H1 (cell line): ENCODE measurements around the gene ACVR2A. TPM values are rescaled to one million over a fixed set of nuclear protein-coding genes. Genes with fewer than 3 reads are reported as not detected.
A peak's percentile ranks its signal among the peaks of the same experiment; 100 is the strongest.

Experiments
- CTCF ChIA-PET: fragments of 300-600 bp; sonication (Branson Sonifier 250); formaldehyde crosslinking; loops from one replicate; lab custom pipeline; 2021; ENCODE audit not compliant: partially characterized antibody; lab: Charles Lee
- POLR2A ChIA-PET: fragments of 300-600 bp; sonication (Branson Sonifier 250); formaldehyde crosslinking; loops from one replicate; lab custom pipeline; 2021; ENCODE audit warnings: inconsistent platforms; ENCODE audit not compliant: partially characterized antibody; lab: Charles Lee
- DNase-seq, 2 experiments: peaks; one replicate each; pipeline versions ENCODE4 v3.0.0 to v3.0.0-alpha.2; 2010 to 2022; ENCODE audit warnings: low spot score in 2 of 2, low read depth in 1 of 2, mixed read lengths in 1 of 2
- FAIRE-seq: peaks from 2 replicates; lab custom pipeline; 2011; peaks lifted over from hg19 to GRCh38; lab: Jason Lieb, UNC
- H2AFZ ChIP-seq: 2 replicates; pipeline ENCODE4 v1.8.1; 2012; ENCODE audit warnings: low read length, inconsistent platforms
- H2AK5ac ChIP-seq: 2 replicates; pipeline ENCODE4 v1.6.1; 2013; ENCODE audit warnings: low read depth, low read length
- H2BK120ac ChIP-seq: replicated peaks from 2 replicates; pipeline ENCODE3; 2013; ENCODE audit warnings: low read depth, low read length, inconsistent platforms
- H2BK12ac ChIP-seq: 2 replicates; pipeline ENCODE4 v1.6.1; 2013; ENCODE audit warnings: low read depth, low read length
- H2BK15ac ChIP-seq: 2 replicates; pipeline ENCODE4 v1.6.1; 2013; ENCODE audit warnings: low read length
- H2BK20ac ChIP-seq: 2 replicates; pipeline ENCODE4 v1.6.1; 2013; ENCODE audit warnings: low read length
- H2BK5ac ChIP-seq: 2 replicates; pipeline ENCODE4 v1.6.1; 2013; ENCODE audit warnings: low read depth, low read length
- H3K14ac ChIP-seq: 2 replicates; pipeline ENCODE4 v1.6.1; 2013; ENCODE audit warnings: inconsistent platforms; ENCODE audit not compliant: insufficient read length
- H3K18ac ChIP-seq: 2 replicates; pipeline ENCODE4 v1.6.1; 2013; ENCODE audit warnings: low read length; ENCODE audit errors: extremely low read depth
- H3K23ac ChIP-seq: 2 replicates; pipeline ENCODE4 v1.6.1; 2013; ENCODE audit warnings: inconsistent platforms; ENCODE audit not compliant: insufficient read length
- H3K23me2 ChIP-seq: 2 replicates; pipeline ENCODE4 v1.6.1; 2013; ENCODE audit warnings: low read depth, low read length
- H3K27ac ChIP-seq: 2 replicates; pipeline ENCODE4 v1.6.1; 2011; ENCODE audit warnings: low read depth, low read length, inconsistent platforms
- H3K27me3 ChIP-seq, 4 experiments: replicated peaks in 1 of 4; 1 replicate in 1 of 4; 2 replicates in 3 of 4; pipeline versions ENCODE4 v1.6.1 to v1.8.1; 2011 to 2013; ENCODE audit warnings: low read length in 3 of 4, mild to moderate bottlenecking in 3 of 4, inconsistent platforms in 2 of 4, mixed read lengths in 2 of 4, moderate library complexity in 1 of 4; ENCODE audit not compliant: control insufficient read depth in 3 of 4, insufficient read depth in 3 of 4; ENCODE audit errors: extremely low read depth in 1 of 4
- H3K36me3 ChIP-seq, 4 experiments: 2 replicates each; pipeline versions ENCODE4 v1.6.1 to v1.8.1; 2011 to 2013; ENCODE audit warnings: mild to moderate bottlenecking in 4 of 4, low read length in 3 of 4, moderate library complexity in 2 of 4, control low read depth in 1 of 4, inconsistent platforms in 1 of 4; ENCODE audit not compliant: insufficient read depth in 4 of 4, control insufficient read depth in 2 of 4
- H3K4ac ChIP-seq: replicated peaks from 2 replicates; pipeline ENCODE3; 2013; ENCODE audit warnings: low read length, low read depth, mixed read lengths, inconsistent platforms; ENCODE audit not compliant: insufficient read length
- H3K4me1 ChIP-seq, 4 experiments: replicated peaks in 1 of 4; 1 replicate in 1 of 4; 2 replicates in 3 of 4; pipeline versions ENCODE4 v1.6.1 to v1.8.1; 2011 to 2013; ENCODE audit warnings: low read length in 3 of 4, inconsistent platforms in 2 of 4, mixed read lengths in 1 of 4; ENCODE audit not compliant: insufficient read depth in 4 of 4, control insufficient read depth in 3 of 4
- H3K4me2 ChIP-seq, 2 experiments: 2 replicates each; pipeline versions ENCODE4 v1.6.1 to v1.8.1; 2011 to 2013; ENCODE audit warnings: low read depth in 2 of 2, low read length in 2 of 2, control low read depth in 1 of 2, inconsistent platforms in 1 of 2, mild to moderate bottlenecking in 1 of 2; ENCODE audit not compliant: insufficient read depth in 1 of 2
- H3K4me3 ChIP-seq, 4 experiments: fragments of 200-600, 300-600 bp in 1 of 4; sonication (generic), shearing (Covaris generic), sonication (Bioruptor Twin) in 1 of 4; 2 replicates each; pipeline versions ENCODE4 v1.5.1 to v1.8.1; 2011 to 2016; ENCODE audit warnings: low read length in 4 of 4, low read depth in 3 of 4, control low read depth in 2 of 4, inconsistent platforms in 2 of 4, mild to moderate bottlenecking in 2 of 4, mixed read lengths in 1 of 4, moderate library complexity in 1 of 4; ENCODE audit not compliant: insufficient read depth in 2 of 4; ENCODE audit errors: extremely low read depth in 1 of 4
- H3K56ac ChIP-seq: replicated peaks from 2 replicates; pipeline ENCODE3; 2013; ENCODE audit warnings: low read depth, mild to moderate bottlenecking, mixed read lengths, low read length, inconsistent platforms; ENCODE audit not compliant: insufficient read length
- H3K79me1 ChIP-seq: 2 replicates; pipeline ENCODE4 v1.6.1; 2013; ENCODE audit warnings: low read depth, low read length, control low read depth
- H3K79me2 ChIP-seq, 2 experiments: 2 replicates each; pipeline versions ENCODE4 v1.6.1 to v1.8.1; 2012 to 2013; ENCODE audit warnings: low read length in 2 of 2, mild to moderate bottlenecking in 2 of 2, inconsistent platforms in 1 of 2; ENCODE audit not compliant: insufficient read depth in 2 of 2, control insufficient read depth in 1 of 2
- H3K9ac ChIP-seq, 4 experiments: replicated peaks in 1 of 4; 1 replicate in 1 of 4; 2 replicates in 3 of 4; pipeline versions ENCODE4 v1.6.1 to v1.8.1; 2011 to 2013; ENCODE audit warnings: low read depth in 3 of 4, low read length in 3 of 4, control low read depth in 2 of 4, mild to moderate bottlenecking in 2 of 4, moderate library complexity in 2 of 4, inconsistent platforms in 1 of 4; ENCODE audit errors: extremely low read depth in 1 of 4
- H3K9me3 ChIP-seq, 2 experiments: 2 replicates each; pipeline versions ENCODE4 v1.6.1 to v1.8.1; 2012 to 2013; ENCODE audit warnings: mild to moderate bottlenecking in 2 of 2, moderate library complexity in 2 of 2, control low read depth in 1 of 2, inconsistent platforms in 1 of 2, low read depth in 1 of 2, low read length in 1 of 2, mixed read lengths in 1 of 2; ENCODE audit not compliant: insufficient read depth in 2 of 2
- H4K20me1 ChIP-seq, 2 experiments: replicated peaks in 1 of 2; 2 replicates each; pipeline versions ENCODE3 to v1.8.1; 2011 to 2013; ENCODE audit warnings: inconsistent platforms in 2 of 2, low read length in 2 of 2, mild to moderate bottlenecking in 1 of 2; ENCODE audit not compliant: insufficient read depth in 2 of 2, control insufficient read depth in 1 of 2
- H4K5ac ChIP-seq: 2 replicates; pipeline ENCODE4 v1.6.1; 2013; ENCODE audit warnings: low read length, low read depth, mixed read lengths, inconsistent platforms; ENCODE audit not compliant: insufficient read length
- H4K8ac ChIP-seq: 2 replicates; pipeline ENCODE4 v1.8.0; 2013; ENCODE audit warnings: mild to moderate bottlenecking, moderate library complexity, low read length, inconsistent platforms; ENCODE audit not compliant: insufficient read depth; ENCODE audit errors: extremely low read depth
- H4K91ac ChIP-seq: replicated peaks from 2 replicates; pipeline ENCODE3; 2013; ENCODE audit warnings: low read length, mixed read lengths, inconsistent platforms; ENCODE audit not compliant: insufficient read length
- ATF3 ChIP-seq: IDR thresholded peaks from 2 replicates; pipeline ENCODE4 v1.6.1; 2011; ENCODE audit warnings: low read depth, mild to moderate bottlenecking, low read length; ENCODE audit not compliant: insufficient read depth
- E2F6 ChIP-seq: IDR thresholded peaks from 2 replicates; pipeline ENCODE4 v1.6.1; 2012; ENCODE audit warnings: inconsistent platforms
- HDAC2 ChIP-seq, 2 experiments: fragments of 300-600 bp in 1 of 2; sonication (generic) in 1 of 2; IDR thresholded peaks; 2 replicates each; pipeline ENCODE4 v1.6.1; 2011 to 2012; ENCODE audit warnings: low read depth in 2 of 2, low read length in 2 of 2, mild to moderate bottlenecking in 2 of 2, moderate library complexity in 2 of 2, borderline replicate concordance in 1 of 2, inconsistent platforms in 1 of 2
- POLR2AphosphoS5 ChIP-seq: IDR thresholded peaks from 2 replicates; pipeline ENCODE4 v1.6.1; 2011; ENCODE audit warnings: low read depth, low read length
- SRF ChIP-seq: IDR thresholded peaks from 2 replicates; pipeline ENCODE4 v1.6.1; 2011; ENCODE audit warnings: mild to moderate bottlenecking, low read depth, low read length, moderate library complexity
- WGBS, 2 experiments: shearing (Covaris generic) in 1 of 2; methylation state at CpG; one replicate each; pipeline versions ENCODE4 v1.1.6 to v1.1.7; 2013 to 2015; ENCODE audit warnings: low lambda C conversion rate in 2 of 2, mixed read lengths in 2 of 2, inconsistent platforms in 1 of 2, low coverage in 1 of 2, missing lambda C conversion rate in 1 of 2; ENCODE audit not compliant: insufficient replicate concordance in 2 of 2, insufficient coverage in 1 of 2, insufficient read length in 1 of 2; ENCODE audit errors: extremely low coverage in 1 of 2, missing lambda C conversion rate in 1 of 2; 5-methylcytosine and 5-hydroxymethylcytosine counted together
- polyA plus RNA-seq, 7 experiments: library from polyadenylated mRNA; depleted of rRNA in 3 of 7; stranded (reverse) in 5 of 7; unstranded in 2 of 7; fragments of >200 nt in 5 of 7; fragments of 200-250 nt in 2 of 7; gene quantifications; 1 replicate in 5 of 7; 2 replicates in 1 of 7; 4 replicates in 1 of 7; pipeline versions ENCODE4 v1.2.1 to v1.2.3, GENCODE V29; 2011 to 2013; ENCODE audit warnings: missing spikeins in 2 of 7, mixed read lengths in 2 of 7
- total RNA-seq: library from RNA; stranded (reverse); fragmentation: NEBNext Ultra II Directional; extraction: Animal tissue kit (Norgen Biotek cat#: 25700); gene quantifications from 2 replicates; pipeline ENCODE4 v1.2.1, GENCODE V29; 2021
- TF ChIP-seq, protein P1 (sequence below): IDR thresholded peaks from 2 replicates; pipeline ENCODE4 v1.6.1; 2012; ENCODE audit warnings: inconsistent platforms
- TF ChIP-seq, protein P2 (sequence below): IDR thresholded peaks from 2 replicates; pipeline ENCODE4 v1.6.1; 2012; ENCODE audit warnings: low read length, inconsistent platforms

The ACVR2A gene
- total and polyA plus RNA-seq, 2 of the 8 experiments (the other 6 are each of a cell fraction or from before 2014, with no cell fraction given): 3.4 to 18.1 TPM

DNA sequence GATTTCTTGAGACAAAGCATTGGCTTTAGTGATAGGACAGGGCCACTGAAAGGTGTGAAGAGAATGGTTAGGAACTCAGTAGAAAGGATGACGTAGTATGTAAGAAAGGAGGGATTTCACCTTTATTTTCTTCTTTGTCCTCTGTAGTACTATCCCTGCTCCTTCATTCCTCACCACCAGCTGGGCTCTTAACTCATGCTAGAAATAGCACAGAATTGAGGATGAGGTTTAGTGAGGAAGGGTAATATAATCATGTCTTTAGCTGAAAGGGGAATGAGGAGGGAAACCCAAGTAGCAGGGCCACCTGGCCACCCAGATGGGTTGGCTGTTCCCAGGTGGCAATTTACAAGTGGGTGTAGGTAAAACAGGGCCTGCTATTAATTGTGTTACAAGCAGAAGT is 15.2 kb downstream of the ACVR2A start:
- no peak overlapping the region for H2BK15ac ChIP-seq
- H4K8ac ChIP-seq: no peak overlapping the region
- no peaks in the 10 kb centered on the region; the same call in 1 of the 2 replicates for H3K23me2 ChIP-seq
- H3K4ac ChIP-seq: no peak overlapping the region
- no peak overlapping the region for H3K23ac ChIP-seq
- H3K9me3 ChIP-seq: no peaks in the 10 kb centered on the region
- no peak overlapping the region for H4K5ac ChIP-seq
- ChIA-PET CTCF (interaction anchor here (0.7 kb wide), 1 partner anchor 24 kb away, joined by 3 read pairs; no protein-coding TSS in a partner anchor), POLR2A (interaction anchor here (0.9 to 2.1 kb wide), 2 partner anchors 16 to 18 kb away, joined by 3 to 9 read pairs; partner anchors contain the start of gene ACVR2A)
- H2AK5ac ChIP-seq: no peak overlapping the region
- no peak overlapping the region for H2BK20ac ChIP-seq
- H3K79me1 ChIP-seq: peaks cover 2% of the 10 kb centered on the region; the same call in 1 of the 2 replicates
- H3K79me2 ChIP-seq: peaks cover 7 to 95% of the 10 kb centered on the region in 2 experiments
- no peak overlapping the region for H3K4me3 ChIP-seq
- no peak overlapping the region for H2AFZ ChIP-seq
- H3K4me2 ChIP-seq: peak overlapping the region in 1 of 2 experiments; percentile 15; a peak in 1 of 4 replicates
- H3K14ac ChIP-seq: no peak overlapping the region
- no peaks in the 10 kb centered on the region for H3K36me3 ChIP-seq
- no peak overlapping the region for H2BK12ac ChIP-seq
- WGBS, 2 experiments: 30% methylated on average over 1 of the region's 1 CpG; no CpG with 5 or more reads in 1 of the 2 experiments
- TF ChIP-seq HDAC2 (IDR thresholded peaks at IDR 0.05; ENCODE audit: borderline replicate concordance in 1 of 2, low read depth in 2 of 2, low read length in 2 of 2) (peak in 1 of 2 experiments; percentile 47; a peak in 1 of 4 replicates), ATF3 (no peak), E2F6 (peak; percentile 66; the same call in 1 of the 2 replicates), SRF (no peak), POLR2AphosphoS5 (no peak)
- TF ChIP-seq, protein P1, sequence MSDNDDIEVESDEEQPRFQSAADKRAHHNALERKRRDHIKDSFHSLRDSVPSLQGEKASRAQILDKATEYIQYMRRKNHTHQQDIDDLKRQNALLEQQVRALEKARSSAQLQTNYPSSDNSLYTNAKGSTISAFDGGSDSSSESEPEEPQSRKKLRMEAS: peak; percentile 29; the same call in 1 of the 2 replicates
- TF ChIP-seq, protein P2, sequence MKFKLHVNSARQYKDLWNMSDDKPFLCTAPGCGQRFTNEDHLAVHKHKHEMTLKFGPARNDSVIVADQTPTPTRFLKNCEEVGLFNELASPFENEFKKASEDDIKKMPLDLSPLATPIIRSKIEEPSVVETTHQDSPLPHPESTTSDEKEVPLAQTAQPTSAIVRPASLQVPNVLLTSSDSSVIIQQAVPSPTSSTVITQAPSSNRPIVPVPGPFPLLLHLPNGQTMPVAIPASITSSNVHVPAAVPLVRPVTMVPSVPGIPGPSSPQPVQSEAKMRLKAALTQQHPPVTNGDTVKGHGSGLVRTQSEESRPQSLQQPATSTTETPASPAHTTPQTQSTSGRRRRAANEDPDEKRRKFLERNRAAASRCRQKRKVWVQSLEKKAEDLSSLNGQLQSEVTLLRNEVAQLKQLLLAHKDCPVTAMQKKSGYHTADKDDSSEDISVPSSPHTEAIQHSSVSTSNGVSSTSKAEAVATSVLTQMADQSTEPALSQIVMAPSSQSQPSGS: 0 out of 2 replicates have a peak, but pooled peaks have one; percentile 62
- DNase-seq (no peak), FAIRE-seq (no peak)
- no peak overlapping the region for H3K9ac ChIP-seq
- H4K20me1 ChIP-seq: peaks cover 0 to 2% of the 10 kb centered on the region in 2 experiments
- peaks cover 0 to 16% (median 13%) of the 10 kb centered on the region in 4 experiments; a peak in 5 of 7 replicates for H3K4me1 ChIP-seq
- H3K56ac ChIP-seq: no peak overlapping the region
- no peak overlapping the region for H2BK5ac ChIP-seq
- H3K27me3 ChIP-seq: no peaks in the 10 kb centered on the region
- H3K18ac ChIP-seq: no peak overlapping the region
- H3K27ac ChIP-seq: no peak overlapping the region
- H2BK120ac ChIP-seq: no peak overlapping the region
- no peak overlapping the region for H4K91ac ChIP-seq
